T-helper 2 cell treated with Interferon-gamma antibody and Interleukin-4, amounts not matched to agents 100 ng/mL and 5 ng/mL, for 36 hours (primary cell): Measurements from ENCODE around the gene NRBP1. TPM values are rescaled to one million over a fixed set of nuclear protein-coding genes. Genes with fewer than 3 reads are reported as not detected.

Experiments used
- intact Hi-C: fragments of 100-400 bp; cut with micrococcal nuclease; formaldehyde crosslinking; loops from one replicate; pipeline ENCODE4 v1.15.1; 2023
- total RNA-seq: library from RNA; stranded (reverse); gene quantifications from 2 replicates; pipeline ENCODE4 v1.2.3, GENCODE V29; 2022

The NRBP1 gene
- 81.4 and 87.3 TPM in 2 replicates for total RNA-seq

GRCh38 chr2:27428213-27428977 lies at the start of gene NRBP1:
NRBP1 (plus strand) TSS chr2:27428631; CDS start chr2:27433274, 4,643 bp downstream.
- intact Hi-C loops = loop anchor here (1.0 to 2.0 kb wide), 5 partner anchors 19 to 200 kb away; partner anchors contain the start of genes CCDC121, GPN1, GTF3C2 and IFT172

- intact Hi-C loops = no loop called here
Measured at GRCh38 chr2:27378809-27379290, 49.6 kb upstream of the NRBP1 start.

GRCh38 chr2:27379383-27379835 lies 49.0 kb upstream of the NRBP1 start:
- intact Hi-C loops = no loop called here

GRCh38 chr2:27379836-27380625 lies 48.4 kb upstream of the NRBP1 start:
- intact Hi-C loops = loop anchor here (1.0 kb wide), 4 partner anchors 10 to 48 kb away; partner anchors contain the start of genes EIF2B4, GTF3C2, NRBP1 and PPM1G

DNA sequence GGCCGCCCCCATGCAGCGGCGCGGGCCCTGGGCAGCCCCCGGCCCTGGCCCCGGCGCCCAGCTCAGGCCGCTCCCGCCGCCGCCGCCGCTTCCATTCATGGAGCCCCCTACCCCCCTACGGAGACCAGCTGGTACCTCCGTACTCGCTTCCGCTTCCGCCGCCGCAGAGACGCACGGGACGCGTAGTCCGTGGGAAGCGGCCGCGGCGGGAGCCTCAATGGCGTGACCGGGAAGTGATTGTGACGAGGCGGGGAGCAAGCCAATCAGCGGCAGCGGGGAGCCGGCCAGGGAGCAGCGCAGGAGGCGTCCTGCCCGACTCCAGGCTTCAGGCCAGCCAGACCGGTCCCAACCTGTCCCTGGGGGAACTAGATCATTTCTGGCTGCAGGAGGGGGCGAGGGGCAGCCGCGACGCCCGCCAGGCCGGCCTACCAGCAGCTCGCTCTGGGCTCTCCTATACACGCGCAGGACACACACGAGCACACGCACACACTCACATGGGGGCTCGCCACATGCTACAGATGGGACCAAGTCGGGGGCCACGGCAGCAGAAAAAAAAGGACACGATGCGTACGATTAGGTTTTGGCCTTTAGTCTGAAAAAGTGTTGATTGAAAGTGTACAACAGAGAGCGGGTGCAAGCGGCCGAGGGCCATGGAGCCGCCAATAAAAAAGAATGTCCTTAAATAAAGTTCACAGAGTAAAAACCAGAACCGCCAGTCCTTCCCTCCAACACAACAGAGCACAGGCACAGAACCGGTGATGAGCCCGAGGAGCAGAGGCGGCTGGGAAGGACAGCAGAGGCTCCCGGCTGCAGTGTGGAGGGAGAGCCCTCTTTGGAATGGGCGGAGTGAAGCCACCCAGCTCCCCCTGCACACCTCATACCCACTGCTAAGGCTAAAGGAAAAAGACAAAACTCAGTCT lies 47.5 kb upstream of the NRBP1 start, which contains the start of gene ZNF513:
Gene ZNF513, minus strand, starts transcription at position 109 of the 920 bp plus-strand sequence. CDS start 208 bp downstream, outside the sequence.
- intact Hi-C loops = loop anchor here (1.0 kb wide), 4 partner anchors 11 to 47 kb away; partner anchors contain the start of genes EIF2B4, GTF3C2, NRBP1 and PPM1G

GRCh38 chr2:27381577-27382181 lies 46.8 kb upstream of the NRBP1 start:
- intact Hi-C loops = no loop called here

DNA sequence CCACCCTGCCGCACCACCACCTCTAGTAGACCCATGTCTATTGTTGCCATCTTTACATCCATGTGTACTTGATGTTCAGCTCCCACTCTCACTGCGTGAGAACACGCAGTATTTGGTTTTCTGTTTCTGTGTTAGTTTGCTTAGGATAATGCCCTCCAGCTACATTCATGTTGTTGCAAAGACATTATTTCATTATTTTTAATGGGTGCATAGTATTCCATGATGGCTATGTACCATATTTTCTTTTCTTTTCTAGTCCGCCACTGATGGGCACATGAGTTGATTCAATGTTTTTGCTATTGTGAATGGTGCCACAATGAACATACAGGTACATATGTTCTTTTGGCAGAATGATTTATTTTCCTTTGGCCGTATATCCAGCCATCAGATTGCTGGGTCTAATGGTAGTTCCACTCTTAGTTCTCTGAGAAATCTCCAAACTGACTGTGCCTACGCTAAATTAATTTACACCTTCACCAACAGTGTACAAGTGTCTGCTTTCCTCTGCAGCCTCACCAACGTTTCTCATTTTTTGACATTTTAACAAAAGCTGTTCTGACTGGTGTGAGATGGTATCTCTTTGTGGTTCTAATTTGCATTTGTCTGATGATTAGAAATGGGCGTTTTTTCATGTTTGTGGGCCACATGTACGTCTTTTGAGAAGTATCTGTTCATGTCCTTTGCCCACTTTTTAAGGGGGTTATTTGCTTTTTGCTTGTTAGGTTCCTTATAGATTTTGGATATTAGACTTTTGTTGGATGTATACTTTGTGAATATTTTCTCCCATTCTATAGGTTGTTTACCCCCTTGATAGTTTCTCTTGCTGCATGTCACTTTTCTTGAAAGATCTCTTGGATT lies 37.4 kb upstream of the NRBP1 start:
- intact Hi-C loops = no loop called here

GRCh38 chr2:27393225-27393624 lies 35.2 kb upstream of the NRBP1 start:
- intact Hi-C loops = no loop called here

GRCh38 chr2:27398962-27399361 lies 29.5 kb upstream of the NRBP1 start:
- intact Hi-C loops = no loop called here

DNA sequence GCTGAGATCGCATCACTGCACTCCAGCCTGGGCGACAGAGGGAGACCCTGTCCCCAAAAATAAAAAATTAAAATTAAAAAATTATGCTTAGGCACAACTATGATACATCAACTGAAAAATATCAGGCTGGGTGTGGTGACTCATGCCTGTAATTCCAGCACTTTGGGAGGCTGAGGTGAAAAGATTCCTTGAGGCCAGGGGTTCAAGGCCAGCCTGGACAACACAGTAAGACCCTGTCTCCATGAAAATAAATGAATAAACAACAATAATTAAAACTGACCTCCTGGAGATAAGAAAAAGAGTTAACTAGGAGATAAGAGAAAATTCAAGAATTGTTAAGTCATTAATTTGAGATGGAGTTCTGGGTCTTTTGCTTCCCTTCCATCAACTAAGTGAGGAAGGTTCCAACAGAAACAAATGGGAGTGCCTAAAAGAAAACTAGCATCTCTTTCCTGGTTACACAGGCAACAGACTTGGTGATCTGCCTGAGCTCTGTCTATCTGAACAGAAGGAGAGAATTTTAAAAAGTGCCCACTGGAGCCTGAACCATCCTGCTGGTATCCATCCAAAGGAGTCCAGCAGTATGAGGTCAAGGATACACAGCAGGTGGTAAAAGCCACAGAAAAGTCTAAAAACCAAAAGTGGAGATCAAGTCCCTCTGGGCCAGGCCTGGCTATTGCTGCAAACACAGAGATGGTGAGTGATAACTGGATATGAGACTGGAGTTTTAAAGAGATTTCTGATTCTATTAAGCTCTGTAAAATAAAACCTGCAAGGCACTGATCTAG lies 27.9 kb upstream of the NRBP1 start:
- intact Hi-C loops = loop anchor here (10.0 kb wide), 1 partner anchor 264 kb away; the partner anchor contains the start of genes SLC4A1AP and SUPT7L

DNA sequence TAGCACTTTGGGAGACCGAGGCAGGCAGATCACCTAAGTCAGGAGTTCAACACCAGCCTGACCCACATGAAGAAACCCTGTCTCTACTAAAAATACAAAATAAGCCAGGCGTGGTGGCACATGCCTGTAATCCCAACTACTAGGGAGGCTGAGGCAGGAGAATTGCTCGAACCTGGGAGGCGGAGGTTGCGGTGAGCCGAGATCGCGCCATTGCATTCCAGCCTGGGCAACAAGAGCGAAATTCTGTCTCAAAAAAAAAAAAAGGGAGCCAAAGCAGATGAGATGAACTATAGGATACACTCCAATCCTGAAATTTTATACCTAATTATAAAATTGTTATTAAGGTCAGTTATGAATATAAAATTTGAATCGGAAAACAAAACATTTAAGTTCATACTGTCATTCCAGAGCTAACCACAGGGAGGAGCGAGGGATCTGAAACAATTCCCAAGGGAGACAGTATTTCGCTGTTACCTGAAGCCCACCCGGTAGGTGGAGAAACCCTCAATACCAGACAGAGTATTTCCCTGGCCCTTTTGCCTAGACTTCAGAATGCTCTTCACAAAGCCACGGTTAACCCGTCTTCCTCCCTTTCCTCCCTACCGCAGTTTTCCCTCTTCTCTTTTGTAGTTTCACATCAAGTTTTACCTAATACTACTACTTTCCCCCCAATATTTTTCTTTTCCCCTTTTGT lies 20.5 kb upstream of the NRBP1 start:
- intact Hi-C loops = loop anchor here (10.0 kb wide), 1 partner anchor 257 kb away; the partner anchor contains the start of genes SLC4A1AP and SUPT7L

DNA sequence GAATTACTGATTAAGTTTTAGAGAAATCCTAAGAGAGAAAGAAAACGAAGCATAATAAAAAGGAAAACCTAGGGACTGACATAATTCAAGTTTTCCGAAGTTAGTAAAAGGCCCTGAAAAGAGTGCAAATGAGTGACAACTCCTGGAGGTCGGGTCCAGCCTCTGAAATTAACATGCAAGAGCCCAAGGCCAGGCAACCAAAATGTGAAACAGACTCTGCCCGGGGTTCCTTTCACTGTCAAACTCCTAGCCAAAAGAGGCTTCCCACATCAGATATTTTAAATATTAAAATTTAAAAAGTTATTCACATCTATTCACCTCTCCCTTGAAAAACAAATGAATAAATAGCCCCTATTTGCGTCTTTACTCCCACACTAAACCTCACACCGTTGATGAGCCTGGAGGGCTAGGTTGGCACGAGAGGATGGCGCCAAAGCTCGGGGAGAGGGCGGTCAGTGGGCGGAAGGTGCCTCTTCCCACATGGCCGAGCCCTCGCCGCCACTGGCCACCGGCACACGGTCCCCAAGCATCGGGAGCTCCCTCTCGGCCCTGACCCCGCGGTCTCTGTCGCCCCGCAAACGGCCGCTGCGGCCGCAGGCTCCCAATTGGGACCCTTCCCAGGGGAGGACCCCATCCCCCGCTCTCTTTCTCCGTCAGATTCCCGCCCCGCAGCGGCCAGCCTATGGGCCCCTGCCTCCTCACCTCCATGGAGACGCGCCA lies 19.7 kb upstream of the NRBP1 start:
- intact Hi-C loops = loop anchor here (1.0 to 10.0 kb wide), 8 partner anchors 20 to 275 kb away; partner anchors contain the start of genes EIF2B4, GTF3C2, IFT172 and NRBP1

DNA sequence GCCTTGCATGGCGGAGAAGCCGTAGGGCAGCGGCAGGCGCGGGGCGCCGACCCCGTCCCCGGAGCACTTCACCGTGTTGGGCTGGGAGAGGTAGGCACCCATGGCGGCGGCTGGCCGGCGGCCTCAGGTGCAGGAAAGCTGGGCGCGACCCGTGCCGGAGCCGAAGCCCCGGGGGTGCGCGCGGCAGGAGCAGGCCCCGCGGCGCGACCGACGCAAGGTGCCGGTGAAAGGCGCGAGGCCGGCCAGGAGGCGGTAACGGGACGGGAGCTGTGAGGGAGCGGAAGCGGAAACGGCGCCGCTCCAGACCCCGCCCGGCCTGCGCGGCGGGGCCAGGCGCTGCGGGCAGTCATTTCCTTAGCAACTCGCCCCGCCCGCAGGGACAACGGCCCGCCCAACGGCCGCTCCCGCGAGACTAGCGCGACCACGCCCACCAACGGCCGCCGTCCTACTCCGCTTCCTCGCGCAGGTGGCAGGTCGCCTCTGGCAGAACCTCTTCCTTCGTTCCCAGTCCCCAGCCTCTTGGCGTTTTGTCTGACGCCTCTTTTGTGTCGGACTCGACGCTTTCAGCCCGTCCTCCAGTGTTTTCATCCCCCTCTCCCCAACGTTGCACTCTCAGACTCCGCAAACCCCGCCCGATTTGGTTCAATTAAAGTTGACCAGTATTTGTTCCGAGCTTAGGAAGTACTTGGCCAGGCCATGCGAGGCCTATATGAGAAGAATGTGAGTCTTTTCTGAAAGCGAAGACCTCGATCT lies 18.9 kb upstream of the NRBP1 start, which contains the start of gene PPM1G:
Gene PPM1G, minus strand, starts transcription at position 271 of the 753 bp plus-strand sequence. Its CDS starts 169 bp downstream, at position 102.
- intact Hi-C loops = loop anchor here (1.0 to 10.0 kb wide), 8 partner anchors 19 to 275 kb away; partner anchors contain the start of genes EIF2B4, GTF3C2, IFT172 and NRBP1

DNA sequence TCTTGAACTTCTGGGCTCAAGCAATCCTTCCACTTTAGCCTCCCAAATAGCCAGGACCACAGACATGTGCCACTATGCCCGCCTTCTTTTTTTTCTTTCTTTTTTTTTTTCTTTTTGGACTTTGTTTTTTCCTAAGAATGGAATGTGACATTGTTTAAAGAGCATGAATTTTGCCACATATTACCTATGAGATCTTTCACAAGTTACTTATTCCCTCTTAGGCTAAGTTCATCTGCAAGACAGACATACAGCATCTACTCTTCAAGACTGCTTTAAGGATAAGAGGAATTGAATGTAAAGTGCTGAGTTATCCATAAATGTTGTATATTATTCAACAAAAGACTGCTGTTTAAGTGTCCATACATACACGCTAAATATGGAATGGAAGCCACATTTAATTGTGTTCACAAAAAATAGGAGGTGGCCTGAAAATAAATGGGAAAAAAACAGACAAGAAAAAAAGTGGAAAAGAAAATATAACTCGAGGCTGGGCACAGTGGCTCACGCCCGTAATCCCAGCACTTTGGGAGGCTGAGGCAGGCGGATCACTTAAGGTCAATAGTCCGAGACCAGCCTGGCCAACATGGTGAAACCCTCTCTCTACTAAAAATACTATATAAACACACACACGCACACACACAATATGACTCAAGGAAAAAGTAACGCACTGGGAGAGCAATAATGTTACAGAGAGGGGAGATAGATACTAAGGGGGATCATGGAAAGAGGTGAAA lies 15.8 kb upstream of the NRBP1 start:
- intact Hi-C loops = no loop called here

- intact Hi-C loops = no loop called here
Measured at GRCh38 chr2:27416151-27416550, 12.3 kb upstream of the NRBP1 start.
